NCI-H2029 treated with DMSO at 0.1 percent for 48 hours (cell line): ENCODE data around the gene PRSS50.
"Not testable (repeated sequence)": the region's sequence is repeated elsewhere in the genome, so short reads cannot be mapped to it uniquely, and the experiment has no call there.

ENCODE experiments used
- DNase-seq: peaks from one replicate; lab custom pipeline; 2025; lab: John Stamatoyannopoulos, UW

PRSS50 gene, protein sequence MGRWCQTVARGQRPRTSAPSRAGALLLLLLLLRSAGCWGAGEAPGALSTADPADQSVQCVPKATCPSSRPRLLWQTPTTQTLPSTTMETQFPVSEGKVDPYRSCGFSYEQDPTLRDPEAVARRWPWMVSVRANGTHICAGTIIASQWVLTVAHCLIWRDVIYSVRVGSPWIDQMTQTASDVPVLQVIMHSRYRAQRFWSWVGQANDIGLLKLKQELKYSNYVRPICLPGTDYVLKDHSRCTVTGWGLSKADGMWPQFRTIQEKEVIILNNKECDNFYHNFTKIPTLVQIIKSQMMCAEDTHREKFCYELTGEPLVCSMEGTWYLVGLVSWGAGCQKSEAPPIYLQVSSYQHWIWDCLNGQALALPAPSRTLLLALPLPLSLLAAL

DNA sequence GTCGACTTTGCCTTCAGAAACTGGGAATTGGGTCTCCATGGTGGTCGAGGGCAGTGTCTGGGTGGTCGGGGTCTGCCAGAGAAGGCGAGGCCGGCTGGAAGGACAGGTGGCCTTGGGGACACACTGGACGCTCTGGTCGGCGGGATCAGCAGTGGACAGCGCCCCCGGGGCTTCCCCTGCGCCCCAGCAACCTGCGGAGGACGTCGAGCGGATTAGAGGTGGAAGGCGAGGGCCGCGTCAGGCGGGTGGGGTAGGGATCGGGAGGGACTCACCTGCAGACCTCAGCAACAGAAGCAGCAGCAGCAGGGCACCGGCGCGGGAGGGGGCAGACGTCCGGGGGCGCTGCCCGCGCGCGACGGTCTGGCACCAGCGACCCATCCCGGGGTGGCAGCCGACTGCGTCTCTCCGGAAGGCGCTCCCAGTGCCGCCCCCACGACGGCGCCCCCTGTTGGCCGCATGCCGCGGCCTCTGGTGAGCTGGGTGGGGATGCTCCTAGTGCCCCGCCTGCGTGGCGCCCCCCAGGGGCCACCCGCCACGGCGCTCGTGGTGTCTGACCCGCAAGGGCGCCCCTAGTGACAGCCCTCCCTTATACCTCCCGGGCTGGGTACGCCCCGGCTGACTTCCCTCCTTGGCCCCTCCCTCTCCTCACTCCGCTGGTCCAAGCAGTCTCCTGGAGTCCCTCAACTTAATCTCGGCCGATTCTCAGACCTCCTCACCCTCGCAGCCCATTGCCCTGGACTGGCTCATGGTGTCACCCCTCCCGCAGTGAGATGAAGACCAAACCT lies at the start of gene PRSS50:
PRSS50 (minus strand) TSS at position 423 of the 785 bp plus-strand sequence; CDS start at position 378, 45 bp downstream.
- DNase-seq = no peak

DNA sequence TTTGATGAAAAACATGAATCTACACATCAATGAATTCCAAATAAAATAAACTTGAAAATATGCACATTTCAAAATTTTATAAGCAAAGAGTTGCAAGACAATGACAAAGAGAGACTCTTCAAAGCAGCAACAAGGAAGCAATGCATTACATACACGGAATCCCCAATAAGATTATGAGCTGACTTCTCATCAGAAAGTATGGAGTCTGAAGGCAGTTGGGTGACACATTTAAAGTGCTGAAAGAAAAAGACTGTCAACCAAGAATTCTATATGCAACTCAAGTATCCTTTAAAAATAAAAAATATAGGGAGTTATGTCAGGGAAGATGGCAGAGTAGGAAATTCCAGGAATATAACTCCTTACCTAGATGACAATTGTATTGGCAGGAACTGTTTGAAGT lies 46.5 kb upstream of the PRSS50 start:
- no peak for DNase-seq

DNA sequence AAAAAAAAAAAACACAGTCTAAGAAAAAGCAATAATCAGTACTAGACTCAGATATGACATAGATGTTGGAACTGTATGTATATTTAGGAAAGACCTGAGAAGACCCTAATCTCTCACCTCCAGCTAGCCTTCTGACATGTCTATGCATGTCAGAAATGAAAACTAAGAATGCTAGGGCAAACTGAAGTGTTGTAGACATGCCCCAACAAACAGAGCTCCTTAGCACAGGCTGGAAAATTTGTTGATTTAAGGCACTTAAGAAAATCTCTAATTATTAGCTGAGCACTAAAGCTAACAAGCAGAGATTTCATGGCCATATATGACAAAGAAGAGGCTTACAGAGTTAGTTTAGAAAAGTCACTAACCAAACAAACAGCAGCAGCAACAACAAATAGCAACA lies 45.5 kb upstream of the PRSS50 start:
- DNase-seq = no peak

DNA sequence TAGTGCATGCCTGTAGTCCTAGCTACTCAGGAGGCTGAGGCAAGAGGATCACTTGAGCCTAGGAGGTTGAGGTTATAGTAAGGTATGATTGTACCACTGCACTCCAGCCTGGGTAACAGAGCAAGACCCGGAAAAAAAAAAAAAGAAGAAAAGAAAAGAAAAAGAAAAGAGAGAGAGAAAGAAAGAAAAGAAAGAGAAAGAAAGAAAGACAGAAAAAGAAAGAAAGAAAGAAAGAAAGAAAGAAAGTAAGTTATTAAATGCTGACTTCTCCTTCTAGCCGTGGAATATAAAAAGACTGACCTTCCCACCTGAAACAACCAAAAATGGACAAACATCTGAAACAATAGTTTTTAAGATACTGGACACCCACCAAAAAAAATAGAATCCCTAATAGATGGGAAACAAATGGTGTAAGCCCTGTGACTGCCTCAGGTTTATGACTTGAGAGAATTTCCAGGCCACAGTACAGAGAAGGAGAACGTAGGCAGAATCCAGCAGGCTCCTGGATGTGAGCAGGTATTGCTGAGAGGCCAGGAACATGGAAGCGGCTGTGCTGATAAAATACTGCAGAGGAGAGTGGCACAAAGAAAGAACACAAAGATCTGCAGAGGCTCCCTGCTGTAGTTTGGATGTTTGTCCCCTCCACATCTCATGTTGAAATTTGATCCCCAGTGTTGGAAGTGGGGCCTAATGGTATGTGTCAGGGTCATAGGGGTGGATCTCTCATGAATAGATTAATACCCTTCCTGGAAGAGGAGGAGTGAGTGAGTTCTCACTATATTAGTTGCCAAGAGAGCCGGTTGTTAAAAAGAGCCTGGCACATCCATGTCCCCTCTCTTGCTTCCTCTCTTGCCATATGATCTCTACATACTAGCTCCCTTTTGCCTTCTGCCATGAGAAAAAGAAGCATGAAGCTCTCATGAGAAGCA lies 41.8 kb upstream of the PRSS50 start:
- no peak for DNase-seq

DNA sequence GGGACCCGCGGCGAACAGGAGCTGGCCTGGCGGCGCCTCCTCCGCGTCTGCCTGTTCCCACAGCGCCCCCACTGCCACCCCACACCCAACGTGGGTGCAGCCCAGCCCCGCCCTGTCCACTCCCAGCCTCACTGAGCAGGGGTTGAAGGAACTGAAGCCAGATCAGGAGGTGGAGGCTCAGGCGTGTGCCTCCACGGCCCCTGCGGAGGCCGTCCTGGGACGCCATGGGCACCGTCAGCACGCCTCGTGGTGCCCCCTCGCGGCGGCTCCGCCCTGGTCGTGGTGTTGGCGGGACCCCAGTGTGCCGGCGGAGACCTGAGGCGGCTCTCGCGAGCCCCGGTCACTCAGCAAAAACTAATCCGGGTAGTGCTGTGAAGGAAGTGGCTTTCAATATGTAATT lies 39.0 kb upstream of the PRSS50 start:
- no peak for DNase-seq

DNA sequence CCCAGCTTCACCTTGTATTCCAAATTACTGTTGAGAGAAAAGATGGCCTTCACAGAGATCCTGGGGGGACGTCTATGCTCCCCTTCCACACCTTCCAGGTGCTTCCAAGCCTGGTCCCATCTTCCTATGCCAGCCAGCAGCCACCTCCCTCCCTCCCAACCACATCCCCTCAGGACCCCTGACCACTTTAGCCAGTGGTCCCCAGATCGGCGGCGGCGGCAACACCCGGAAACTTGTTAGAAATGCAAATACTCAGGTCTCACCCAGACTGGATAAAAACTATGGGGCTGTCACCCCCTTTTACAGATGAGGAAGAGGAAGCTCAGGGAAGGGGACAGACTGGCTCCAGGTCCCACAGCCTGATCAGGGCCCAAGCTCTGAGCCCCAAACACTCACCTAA lies 38.0 kb upstream of the PRSS50 start:
- DNase-seq = no peak

DNA sequence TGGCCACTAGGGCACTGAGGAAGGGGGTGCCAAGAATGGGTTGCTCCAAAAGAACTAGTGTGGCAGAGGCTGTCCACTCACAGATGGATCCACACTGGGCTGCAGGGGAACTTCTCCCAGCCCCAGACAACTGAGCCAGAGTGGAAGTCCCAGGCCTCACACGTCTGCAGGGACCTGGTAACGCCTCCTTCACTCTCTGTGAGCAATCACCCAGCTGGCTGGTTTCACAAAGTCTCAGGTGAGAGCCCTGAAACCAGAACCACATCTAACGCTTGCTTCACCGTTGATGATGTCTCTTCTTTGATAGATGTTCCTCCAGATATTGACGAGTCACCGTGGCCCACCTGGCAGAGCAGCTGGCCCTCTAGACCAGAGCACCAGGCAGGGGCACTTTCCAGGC lies 35.5 kb upstream of the PRSS50 start:
- not testable (repeated sequence) for DNase-seq

DNA sequence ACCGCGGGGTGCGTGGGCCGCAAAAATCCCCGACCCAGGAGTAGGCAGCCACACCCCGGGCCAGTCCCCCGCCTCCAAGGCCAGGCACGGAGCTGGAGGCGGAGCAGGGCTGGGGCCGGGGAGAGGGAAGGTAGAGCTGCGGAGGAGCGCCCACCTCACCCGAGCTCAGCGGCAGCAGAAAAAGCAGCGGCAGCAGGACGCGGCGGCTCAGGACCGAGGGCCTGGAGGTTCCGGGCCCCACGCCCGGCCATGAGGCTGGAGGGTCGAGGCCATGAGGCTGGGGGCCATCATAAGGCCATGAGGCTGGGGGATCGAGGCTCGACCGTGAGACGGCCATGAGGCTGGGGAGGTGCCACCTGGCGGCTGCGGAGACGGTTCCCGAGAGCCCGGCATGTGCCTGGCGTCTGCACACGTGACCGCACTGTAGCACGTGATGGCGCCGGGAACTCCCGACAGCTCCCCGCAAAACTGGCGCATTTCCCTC lies 32.9 kb upstream of the PRSS50 start:
- no peak for DNase-seq

DNA sequence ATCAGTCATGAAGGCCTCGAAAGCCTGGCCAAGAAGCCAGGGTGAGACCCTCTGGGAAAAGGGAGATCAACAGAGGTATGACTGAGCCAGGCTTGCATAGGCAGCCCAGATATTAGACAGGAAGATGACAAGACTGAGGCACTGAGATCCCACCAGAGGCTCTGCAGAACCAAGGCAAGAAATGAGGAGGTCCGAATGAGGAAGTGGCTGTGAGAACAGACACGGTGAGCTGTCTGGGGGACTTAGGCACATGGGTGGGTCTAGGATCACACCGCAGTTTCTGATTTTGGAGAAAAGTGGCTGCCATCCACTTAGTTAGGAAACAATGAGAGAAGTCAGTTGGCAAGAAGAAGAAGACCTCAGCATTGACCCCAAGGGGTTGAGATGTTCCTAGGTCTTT lies 31.5 kb upstream of the PRSS50 start:
- DNase-seq = no peak

DNA sequence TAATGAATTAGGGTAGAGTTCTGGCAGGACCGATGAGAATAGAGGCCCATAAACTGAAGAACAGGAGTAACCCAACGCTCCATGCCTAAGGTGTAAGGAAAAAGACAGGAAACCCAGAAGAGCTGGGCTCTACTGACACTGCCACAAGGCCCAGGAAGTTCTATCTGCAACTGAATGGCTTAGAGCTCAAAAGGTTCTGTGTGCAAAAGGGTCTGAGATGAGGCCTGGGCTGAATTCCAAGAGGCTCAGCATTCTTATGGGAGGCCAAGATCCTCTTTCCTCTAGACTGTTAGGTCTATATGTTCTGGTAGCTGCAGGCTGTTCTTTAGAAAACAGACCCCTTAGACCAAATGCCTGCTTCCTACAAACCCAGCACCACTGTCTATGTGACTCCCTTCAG lies 30.5 kb upstream of the PRSS50 start:
- DNase-seq = no peak

DNA sequence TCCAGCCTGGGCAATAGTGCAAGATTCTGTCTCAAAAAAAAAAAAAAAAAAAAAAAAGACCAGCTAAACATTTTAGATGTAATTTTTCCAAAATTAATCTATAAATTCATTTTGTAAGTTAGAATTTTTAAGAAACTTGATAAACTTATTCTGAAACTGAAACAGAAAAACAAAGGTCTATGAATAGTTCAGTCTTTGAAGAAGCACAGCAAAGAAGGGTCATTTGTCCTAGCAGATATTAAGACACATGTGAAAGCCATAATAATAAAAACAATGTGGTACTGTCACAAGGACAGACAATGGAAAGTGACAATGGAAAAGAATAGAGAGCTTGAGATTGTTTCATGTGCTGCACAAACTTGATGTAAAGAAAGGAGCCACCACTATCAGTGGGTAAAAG lies 29.0 kb upstream of the PRSS50 start:
- no peak for DNase-seq

DNA sequence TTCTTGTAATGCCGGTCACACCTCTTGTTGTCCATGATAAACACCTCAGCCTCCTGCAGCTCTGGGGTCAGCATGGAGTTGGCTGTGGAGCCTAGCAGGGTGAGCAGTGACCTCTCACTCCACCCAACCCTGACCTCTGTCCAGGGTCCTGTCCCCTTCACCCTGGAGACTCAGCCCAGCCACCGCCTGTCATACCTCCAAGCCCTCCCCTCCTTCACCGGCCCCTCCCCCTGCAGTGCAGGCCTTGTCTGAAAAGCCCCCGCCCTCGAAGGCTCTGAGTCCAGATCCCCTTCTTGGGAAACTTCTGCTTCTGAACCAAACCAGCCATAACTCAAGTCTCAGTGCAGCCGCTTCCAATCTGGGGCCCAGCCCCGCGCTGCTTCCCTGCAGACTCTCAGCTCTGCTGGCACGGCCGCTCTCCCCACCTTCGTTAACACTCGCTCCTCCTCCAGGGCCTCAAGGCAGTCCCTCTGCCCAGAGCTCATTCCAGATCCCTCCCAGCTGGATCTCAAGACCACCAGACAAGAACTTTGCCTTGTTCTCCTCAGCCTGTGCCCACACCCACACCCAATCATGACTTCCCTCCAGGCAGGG lies 25.4 kb upstream of the PRSS50 start:
- DNase-seq = no peak

DNA sequence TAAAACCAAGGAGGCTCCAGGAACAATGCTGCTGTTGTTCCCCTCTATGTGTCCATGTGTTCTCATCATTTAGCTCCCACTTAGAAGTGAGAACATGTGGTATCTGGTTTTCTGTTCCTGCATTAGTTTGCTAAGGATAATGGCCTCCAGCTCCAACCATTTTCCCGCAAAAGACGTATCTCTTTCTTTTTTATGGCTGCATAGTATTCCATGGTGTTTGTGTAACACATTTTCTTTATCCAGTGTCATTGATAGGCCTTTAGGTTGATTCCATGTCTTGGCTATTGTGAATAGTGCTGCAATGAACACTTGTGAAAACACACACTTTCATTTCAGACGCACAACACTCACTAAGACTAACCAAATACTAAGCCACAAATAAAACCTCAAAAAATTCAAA lies 21.9 kb upstream of the PRSS50 start:
- DNase-seq = not testable (repeated sequence)

DNA sequence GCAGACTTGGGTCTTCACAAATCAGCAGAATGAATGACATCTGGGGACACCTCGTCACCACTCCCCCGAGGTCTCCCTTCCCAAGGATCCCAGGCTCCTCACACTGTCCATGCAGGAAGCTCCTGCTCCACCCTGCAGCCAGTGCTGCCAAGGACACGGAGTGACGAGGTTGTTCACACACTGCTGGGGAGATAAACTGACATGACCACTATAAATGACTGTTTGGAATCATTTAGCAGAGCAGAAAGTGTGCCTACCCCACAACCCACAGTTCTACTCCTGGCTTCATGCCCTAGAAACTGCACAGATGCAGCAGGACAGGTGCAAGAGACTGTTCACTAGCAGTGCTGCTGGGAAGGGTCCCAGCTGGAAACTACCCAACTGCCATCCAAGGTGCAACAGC lies 19.7 kb upstream of the PRSS50 start:
- peak; percentile 62 for DNase-seq

DNA sequence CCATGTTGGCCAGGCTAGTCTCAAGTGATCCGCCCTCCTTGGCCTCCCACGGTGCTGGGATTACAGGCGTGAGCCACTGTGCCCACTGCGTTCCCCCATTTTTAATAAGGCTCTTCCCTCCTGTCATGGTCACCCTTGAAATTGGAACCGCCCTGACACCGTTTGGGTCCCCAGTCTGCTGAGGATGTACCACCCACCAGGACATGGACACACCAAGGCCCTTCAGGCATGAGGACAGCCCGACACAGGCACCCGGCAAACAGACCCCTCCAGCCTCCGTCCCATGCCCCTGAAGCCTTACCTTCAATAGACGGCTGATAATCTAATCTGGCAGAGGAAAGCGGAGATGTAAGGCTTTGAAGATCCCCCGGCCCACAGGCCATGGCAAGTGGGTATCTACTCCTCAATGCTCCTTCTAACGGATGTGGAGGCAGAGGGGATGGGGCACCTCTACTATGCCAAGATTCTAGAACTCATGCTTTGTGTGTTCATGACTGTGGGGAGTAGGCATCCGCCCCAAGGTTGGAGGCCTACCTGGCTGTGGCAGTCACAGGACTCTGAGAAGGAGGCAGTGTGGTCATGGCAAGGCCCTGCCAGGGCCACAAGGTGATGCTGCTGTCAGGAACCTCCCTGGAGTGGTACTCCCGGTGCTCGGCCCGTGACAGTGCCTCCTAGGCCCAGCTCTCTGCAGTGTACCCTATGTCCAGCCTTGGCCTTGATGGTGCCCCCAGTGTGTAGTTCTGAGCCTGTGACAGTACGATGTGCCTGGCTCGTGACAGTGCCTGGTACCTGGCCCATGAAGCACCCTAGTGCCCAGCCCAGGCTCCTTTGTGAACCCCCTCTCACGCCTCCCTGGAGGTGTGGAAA lies 18.6 kb upstream of the PRSS50 start:
- DNase-seq = no peak

DNA sequence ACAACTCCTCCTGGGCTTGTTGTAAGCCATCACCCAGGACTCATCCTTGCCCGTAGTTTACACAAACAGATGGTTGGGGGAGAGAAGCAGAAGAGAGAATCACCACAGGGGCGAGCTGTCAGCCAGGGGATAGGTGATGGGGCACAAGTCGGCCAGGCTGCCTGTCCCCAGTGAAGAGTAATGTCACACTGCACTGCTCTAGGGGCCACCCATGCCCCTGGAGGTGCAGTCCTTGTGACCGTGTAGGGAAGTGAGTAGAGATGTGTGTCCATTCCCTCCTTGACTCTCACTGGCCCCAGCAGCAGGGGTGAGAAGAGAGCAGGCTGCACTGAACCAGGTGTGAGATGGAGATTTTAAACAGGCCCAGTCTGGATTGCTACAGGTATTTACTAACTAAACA lies 17.1 kb upstream of the PRSS50 start:
- DNase-seq = no peak

DNA sequence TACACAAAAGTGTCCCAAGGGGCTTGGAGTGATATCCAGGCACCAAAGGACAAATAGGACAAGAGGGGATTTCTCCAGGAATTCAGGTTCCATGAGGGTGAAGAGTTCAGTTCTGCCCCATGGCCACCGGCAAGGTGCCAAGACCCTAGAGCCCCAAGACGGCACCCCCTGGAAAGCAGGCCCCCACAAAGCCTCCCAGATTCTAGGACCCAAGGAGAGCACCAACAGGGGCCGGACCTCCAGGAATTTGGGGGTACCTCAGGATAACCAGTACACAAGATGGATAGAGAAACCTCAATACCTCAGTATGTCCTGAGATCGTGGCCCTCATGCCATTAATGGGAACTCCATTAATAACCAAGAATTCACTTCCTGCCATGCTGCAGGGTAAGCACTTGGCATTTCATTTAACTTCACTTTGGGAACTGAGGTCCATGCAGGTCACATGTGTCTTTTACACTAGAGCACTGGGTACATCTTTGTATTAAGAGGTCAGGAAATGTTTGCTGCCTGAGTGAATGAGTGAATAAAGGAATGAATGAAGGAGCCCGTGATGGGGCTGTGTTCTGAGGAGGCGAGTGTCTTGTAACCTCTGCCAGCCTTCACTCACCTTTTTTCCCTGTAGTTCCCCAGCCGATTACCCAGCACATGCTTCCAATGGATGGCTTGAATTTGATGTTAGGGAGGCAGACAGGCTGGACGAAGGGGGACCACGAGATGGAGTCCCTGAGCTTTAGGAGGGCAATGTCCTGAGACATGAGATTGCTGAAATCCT lies 15.5 kb upstream of the PRSS50 start:
- DNase-seq = no peak

DNA sequence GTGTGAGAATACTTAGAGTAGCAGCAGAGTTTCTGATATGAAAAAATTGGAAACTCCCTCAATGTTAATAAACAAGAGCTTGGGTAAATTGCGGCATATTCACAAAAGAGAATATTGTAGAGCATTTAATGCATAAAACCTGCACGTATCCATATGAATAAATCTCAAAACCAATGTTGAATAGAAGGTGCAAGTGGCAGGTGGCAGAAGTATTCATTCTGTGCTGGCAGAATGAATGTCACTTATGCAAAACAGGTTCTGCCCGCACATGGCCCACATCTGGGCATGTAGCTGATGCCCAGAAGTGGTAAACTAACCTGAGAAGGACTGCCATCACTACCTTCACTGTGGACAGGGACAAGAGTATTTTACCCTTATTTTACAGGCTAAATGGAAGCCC lies 14.1 kb upstream of the PRSS50 start:
- no peak for DNase-seq

DNA sequence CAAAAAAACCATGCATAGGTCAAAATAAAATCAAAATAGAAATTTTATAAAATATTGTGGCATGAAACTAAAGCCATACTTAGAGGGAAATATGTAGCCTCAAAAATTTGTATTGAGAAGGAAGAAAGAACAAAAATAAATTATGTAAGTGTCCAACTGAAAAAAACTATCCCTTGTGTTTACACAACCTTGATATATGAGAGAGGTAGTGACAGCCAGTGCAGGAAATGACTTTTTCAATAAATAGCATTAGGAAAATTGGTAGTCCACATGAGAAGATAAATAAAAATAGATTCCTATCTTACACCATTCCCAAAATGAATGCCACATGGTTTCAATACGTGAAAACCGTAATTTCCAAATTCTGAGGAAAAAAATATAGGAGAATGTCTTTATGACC lies 13.2 kb upstream of the PRSS50 start:
- DNase-seq = no peak

DNA sequence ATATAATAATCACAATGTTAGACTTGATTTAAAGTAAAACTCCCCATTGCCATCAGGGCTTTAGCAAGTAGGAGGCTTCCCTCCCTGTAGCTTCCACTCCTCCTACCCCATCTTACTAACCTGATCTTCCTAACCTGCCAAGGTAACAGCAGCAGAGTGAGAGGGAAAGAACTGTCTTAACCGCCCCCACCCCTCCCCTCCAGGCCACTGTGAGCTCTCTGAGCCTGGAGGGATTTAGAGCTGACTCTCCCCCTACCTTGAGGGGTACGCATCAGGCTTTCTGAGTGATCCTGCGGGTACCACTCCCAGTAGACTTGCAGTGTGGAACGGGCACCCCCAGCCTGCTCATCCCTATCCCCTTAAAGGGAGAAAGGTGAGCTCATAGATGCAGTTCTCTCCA lies 11.4 kb upstream of the PRSS50 start:
- DNase-seq = no peak
